GM20000 (cell line): ENCODE results near the gene PCDHAC1.
"Not testable (repeated sequence)": the region's sequence is repeated elsewhere in the genome, so short reads cannot be mapped to it uniquely, and the experiment has no call there.

Experiments
- DNase-seq: peaks from one replicate; pipeline ENCODE4 v3.0.0; 2012; ENCODE audit warnings: low spot score
- TF ChIP-seq, protein P1 (sequence below): IDR thresholded peaks from 2 replicates; pipeline ENCODE4 v1.5.1; 2012; ENCODE audit warnings: mild to moderate bottlenecking, control low read depth; ENCODE audit errors: extremely low read depth, missing control alignments

The PCDHAC1 gene, protein sequence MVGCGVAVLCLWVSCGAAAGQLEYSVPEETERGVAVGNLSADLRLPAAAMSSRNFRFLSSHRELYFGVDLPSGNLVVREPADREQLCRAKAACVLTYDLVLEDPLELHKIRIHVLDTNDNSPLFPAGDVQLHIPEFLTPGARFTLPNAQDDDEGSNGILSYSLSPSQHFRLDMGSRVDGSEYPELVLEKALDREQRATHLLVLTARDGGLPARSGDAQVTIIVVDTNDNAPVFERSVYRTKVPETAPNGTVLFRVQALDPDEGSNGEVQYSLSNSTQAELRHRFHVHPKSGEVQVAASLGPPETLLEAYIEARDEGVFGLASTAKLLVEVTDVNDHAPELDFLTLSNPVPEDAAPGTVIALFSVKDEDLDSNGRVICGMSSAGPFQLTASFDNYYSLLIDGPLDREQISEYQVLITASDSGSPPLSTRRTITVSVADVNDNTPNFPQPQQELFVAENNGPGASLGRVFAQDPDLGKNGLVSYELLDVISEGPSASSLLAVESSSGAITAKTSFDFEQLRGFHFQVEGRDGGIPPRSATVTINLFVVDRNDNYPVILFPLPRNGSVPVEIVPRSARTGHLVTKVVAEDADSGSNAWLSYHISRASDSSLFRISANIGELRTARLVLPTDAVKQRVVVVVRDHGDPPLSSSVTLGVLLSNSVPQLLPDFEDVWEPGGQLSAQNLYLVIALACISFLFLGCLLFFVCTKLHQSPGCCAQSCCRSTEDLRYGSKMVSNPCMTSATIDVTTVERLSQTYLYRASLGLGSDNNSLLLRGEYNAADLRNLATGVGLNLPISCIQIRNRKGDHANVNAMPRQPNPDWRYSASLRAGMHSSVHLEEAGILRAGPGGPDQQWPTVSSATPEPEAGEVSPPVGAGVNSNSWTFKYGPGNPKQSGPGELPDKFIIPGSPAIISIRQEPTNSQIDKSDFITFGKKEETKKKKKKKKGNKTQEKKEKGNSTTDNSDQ

DNA sequence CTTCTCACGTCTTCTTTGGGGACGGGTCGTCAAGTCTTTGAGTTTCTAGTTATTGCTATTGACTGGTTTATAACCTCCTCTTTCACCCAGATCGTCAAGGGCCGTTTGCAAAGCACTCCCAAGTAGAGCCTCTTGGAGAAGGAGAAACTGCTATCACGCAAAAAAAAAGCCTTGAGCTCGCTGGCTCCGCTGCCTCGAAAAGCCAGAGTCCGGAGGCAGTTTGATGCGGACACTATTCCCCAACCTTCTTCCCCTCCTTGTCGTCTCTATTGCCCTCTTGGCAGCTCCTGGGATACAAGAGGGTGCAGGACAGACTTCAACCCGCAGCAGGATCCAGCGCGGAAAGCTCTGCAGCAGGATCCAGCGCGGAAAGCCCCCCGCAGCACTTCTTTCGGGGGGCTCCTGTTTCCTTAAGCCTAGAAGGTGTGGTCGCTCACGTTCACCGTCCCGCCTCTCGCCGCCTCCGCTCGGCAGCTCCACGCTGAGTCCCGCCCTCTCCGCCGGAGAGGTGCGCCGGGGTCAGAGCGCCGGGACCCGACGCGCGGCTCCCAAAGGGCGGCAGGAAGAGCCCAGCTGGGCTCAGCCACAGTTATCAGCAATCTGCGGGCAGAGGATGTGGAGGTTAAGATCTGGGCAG lies at the start of gene PCDHAC1:
Gene PCDHAC1, plus strand, starts transcription at position 494 of the 637 bp plus-strand sequence. CDS start 594 bp downstream, outside the sequence.
- TF ChIP-seq, protein P1, sequence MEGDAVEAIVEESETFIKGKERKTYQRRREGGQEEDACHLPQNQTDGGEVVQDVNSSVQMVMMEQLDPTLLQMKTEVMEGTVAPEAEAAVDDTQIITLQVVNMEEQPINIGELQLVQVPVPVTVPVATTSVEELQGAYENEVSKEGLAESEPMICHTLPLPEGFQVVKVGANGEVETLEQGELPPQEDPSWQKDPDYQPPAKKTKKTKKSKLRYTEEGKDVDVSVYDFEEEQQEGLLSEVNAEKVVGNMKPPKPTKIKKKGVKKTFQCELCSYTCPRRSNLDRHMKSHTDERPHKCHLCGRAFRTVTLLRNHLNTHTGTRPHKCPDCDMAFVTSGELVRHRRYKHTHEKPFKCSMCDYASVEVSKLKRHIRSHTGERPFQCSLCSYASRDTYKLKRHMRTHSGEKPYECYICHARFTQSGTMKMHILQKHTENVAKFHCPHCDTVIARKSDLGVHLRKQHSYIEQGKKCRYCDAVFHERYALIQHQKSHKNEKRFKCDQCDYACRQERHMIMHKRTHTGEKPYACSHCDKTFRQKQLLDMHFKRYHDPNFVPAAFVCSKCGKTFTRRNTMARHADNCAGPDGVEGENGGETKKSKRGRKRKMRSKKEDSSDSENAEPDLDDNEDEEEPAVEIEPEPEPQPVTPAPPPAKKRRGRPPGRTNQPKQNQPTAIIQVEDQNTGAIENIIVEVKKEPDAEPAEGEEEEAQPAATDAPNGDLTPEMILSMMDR: no peak
- DNase-seq: no peak

DNA sequence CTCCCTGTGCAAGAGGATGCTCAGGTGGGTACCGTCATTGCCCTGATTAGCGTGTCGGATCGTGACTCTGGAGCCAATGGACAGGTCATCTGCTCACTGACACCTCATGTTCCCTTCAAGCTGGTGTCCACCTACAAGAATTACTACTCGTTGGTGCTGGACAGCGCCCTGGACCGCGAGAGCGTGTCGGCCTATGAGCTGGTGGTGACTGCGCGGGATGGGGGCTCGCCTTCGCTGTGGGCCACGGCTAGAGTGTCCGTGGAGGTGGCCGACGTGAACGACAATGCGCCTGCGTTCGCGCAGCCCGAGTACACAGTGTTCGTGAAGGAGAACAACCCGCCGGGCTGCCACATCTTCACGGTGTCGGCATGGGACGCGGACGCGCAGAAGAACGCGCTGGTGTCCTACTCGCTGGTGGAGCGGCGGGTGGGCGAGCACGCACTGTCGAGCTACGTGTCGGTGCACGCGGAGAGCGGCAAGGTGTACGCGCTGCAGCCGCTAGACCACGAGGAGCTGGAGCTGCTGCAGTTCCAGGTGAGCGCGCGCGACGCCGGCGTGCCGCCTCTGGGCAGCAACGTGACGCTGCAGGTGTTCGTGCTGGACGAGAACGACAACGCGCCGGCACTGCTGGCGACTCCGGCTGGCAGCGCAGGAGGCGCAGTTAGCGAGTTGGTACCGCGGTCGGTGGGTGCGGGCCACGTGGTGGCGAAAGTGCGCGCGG lies 49.4 kb upstream of the PCDHAC1 start:
- DNase-seq: not testable (repeated sequence)

DNA sequence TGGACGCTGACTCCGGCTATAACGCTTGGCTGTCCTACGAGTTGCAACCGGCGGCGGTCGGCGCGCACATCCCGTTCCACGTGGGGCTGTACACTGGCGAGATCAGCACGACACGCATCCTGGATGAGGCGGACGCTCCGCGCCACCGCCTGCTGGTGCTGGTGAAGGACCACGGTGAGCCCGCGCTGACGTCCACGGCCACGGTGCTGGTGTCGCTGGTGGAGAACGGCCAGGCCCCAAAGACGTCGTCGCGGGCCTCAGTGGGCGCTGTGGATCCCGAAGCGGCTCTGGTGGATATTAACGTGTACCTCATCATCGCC lies 48.9 kb upstream of the PCDHAC1 start:
- TF ChIP-seq, protein P1: no peak
- DNase-seq: no peak

DNA sequence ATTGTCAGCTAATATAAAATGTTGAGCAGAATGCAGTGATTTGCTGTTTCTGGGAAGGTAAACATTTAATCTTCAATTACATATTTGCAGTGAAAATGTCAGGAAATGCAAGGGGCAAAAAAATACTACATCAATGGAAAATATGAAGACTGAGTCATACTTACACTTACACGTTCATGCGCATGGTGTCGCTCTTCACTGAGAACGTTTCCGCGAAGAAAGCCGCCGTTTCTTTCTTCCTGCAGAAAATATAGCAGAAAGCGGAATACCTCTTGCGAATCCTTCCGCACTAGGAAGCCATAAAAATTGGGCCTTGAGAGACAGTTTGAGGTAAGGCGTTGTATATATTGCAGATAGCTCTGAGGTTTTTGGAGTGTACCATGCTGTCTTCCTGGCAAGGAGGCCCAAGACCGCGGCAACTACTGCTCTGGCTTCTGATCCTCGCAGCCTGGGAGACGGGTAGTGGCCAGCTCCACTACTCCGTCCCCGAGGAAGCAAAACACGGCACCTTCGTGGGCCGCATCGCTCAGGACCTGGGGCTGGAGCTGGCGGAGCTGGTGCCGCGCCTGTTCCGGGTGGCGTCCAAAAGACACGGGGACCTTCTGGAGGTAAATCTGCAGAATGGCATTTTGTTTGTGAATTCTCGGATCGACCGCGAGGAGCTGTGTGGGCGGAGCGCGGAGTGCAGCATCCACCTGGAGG lies 44.1 kb upstream of the PCDHAC1 start, which contains the start of gene PCDHA13:
Gene PCDHA13, plus strand, starts transcription at position 236 of the 702 bp plus-strand sequence. Its CDS starts 145 bp downstream, at position 381.
- peak; percentile 4 for DNase-seq
- TF ChIP-seq, protein P1: no peak

DNA sequence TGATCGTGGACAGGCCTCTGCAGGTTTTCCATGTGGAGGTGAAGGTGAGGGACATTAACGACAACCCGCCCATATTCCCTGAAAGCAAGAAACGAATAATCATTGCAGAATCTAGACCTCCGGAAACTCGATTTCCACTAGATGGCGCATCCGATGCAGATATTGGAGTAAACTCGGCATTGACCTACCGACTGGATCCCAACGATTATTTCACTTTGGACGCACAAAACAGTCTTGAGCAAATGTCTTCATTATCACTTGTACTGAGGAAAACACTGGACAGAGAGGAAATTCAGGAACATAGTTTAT lies 43.6 kb upstream of the PCDHAC1 start:
- TF ChIP-seq, protein P1: no peak
- no peak for DNase-seq

DNA sequence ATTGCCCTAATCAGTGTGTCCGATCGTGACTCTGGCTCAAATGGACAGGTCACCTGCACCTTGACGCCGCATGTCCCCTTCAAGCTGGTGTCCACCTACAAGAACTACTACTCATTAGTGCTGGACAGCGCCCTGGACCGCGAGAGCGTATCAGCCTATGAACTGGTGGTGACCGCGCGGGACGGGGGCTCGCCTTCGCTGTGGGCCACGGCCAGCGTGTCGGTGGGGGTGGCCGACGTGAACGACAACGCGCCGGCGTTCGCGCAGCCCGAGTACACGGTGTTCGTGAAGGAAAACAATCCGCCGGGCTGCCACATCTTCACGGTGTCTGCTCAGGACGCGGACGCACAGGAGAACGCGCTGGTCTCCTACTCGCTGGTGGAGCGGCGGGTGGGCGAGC lies 42.7 kb upstream of the PCDHAC1 start:
- TF ChIP-seq, protein P1: no peak
- DNase-seq: peak; percentile 12
